IMR-90 (cell line): Measurements from ENCODE around the gene C1QL4. TPM values are rescaled to one million over a fixed set of nuclear protein-coding genes. Genes with fewer than 3 reads are reported as not detected.

Experiments used
- ATAC-seq: fragments of 200-7000 bp; cut with Tn5 transposase; 2 replicates; pipeline ENCODE4 v1.9.1; 2020; ENCODE audit warnings: low read depth, mild to moderate bottlenecking, moderate library complexity
- BruUV-seq: library from RNA; stranded (reverse); fragments of 400-500 nt; replicated peaks from 2 replicates; lab custom pipeline; 2021; lab: Mats Ljungman, UMichigan
- CTCF ChIA-PET: fragments of 300-600 bp; formaldehyde crosslinking; extraction: SDS; loops from one replicate; lab custom pipeline; 2021; ENCODE audit warnings: antibody characterized with exemption; lab: Yijun Ruan, JAX
- POLR2A ChIA-PET: fragments of 300-600 bp; sonication (Branson Sonifier 250); formaldehyde crosslinking; loops from one replicate; lab custom pipeline; 2022; ENCODE audit warnings: antibody characterized with exemption; ENCODE audit not compliant: unreplicated experiment; lab: Charles Lee
- DNase-seq: peaks from one replicate; pipeline ENCODE4 v3.0.0; 2013
- H2AFZ ChIP-seq: replicated peaks from 2 replicates; pipeline ENCODE3; 2013; ENCODE audit warnings: low read length, mild to moderate bottlenecking; ENCODE audit not compliant: poor library complexity
- H2AK5ac ChIP-seq: 2 replicates; pipeline ENCODE4 v1.6.1; 2013; ENCODE audit warnings: low read depth, low read length, inconsistent platforms
- H2AK9ac ChIP-seq: replicated peaks from 2 replicates; pipeline ENCODE3; 2013; ENCODE audit warnings: mild to moderate bottlenecking, low read depth, low read length, moderate library complexity; ENCODE audit not compliant: poor library complexity
- H2BK120ac ChIP-seq: 2 replicates; pipeline ENCODE4 v1.6.1; 2013; ENCODE audit warnings: low read depth, low read length, inconsistent platforms
- H2BK15ac ChIP-seq: 3 replicates; pipeline ENCODE4 v1.6.1; 2013; ENCODE audit warnings: low read depth, low read length, inconsistent platforms
- H2BK20ac ChIP-seq: 2 replicates; pipeline ENCODE4 v1.6.1; 2013; ENCODE audit warnings: low read depth, mild to moderate bottlenecking, inconsistent platforms, low read length, moderate library complexity
- H2BK5ac ChIP-seq: 2 replicates; pipeline ENCODE4 v1.6.1; 2013; ENCODE audit warnings: mild to moderate bottlenecking, low read depth, low read length, inconsistent platforms; ENCODE audit not compliant: poor library complexity, severe bottlenecking
- H3K14ac ChIP-seq: replicated peaks from 2 replicates; pipeline ENCODE4 v1.6.1; 2013; ENCODE audit warnings: low read depth, low read length, inconsistent platforms
- H3K18ac ChIP-seq: 2 replicates; pipeline ENCODE4 v1.6.1; 2013; ENCODE audit warnings: low read depth, low read length, control low read depth
- H3K23ac ChIP-seq: 2 replicates; pipeline ENCODE4 v1.6.1; 2013; ENCODE audit warnings: low read depth, low read length, inconsistent platforms
- H3K27ac ChIP-seq: 2 replicates; pipeline ENCODE4 v1.5.1; 2013; ENCODE audit warnings: mild to moderate bottlenecking, control low read depth, low read length; ENCODE audit not compliant: insufficient read depth
- H3K27me3 ChIP-seq: 2 replicates; pipeline ENCODE4 v1.6.1; 2013; ENCODE audit warnings: low read length; ENCODE audit not compliant: control insufficient read depth, insufficient read depth
- H3K36me3 ChIP-seq: 2 replicates; pipeline ENCODE4 v1.6.1; 2013; ENCODE audit warnings: low read length, mixed read lengths; ENCODE audit not compliant: control insufficient read depth, insufficient read depth
- H3K4ac ChIP-seq: 2 replicates; pipeline ENCODE4 v1.6.1; 2013; ENCODE audit warnings: low read depth, low read length, inconsistent platforms
- H3K4me1 ChIP-seq: 2 replicates; pipeline ENCODE4 v1.6.1; 2013; ENCODE audit warnings: low read length, mixed read lengths; ENCODE audit not compliant: control insufficient read depth, insufficient read depth
- H3K4me2 ChIP-seq: 2 replicates; pipeline ENCODE4 v1.6.1; 2013; ENCODE audit warnings: low read depth, mild to moderate bottlenecking, control low read depth, low read length, moderate library complexity
- H3K4me3 ChIP-seq: 2 replicates; pipeline ENCODE4 v1.5.1; 2013; ENCODE audit warnings: low read depth, mild to moderate bottlenecking, control low read depth, low read length, moderate library complexity; ENCODE audit not compliant: insufficient read depth
- H3K56ac ChIP-seq: 2 replicates; pipeline ENCODE4 v1.6.1; 2013; ENCODE audit warnings: low read length, inconsistent platforms; ENCODE audit not compliant: insufficient read depth; ENCODE audit errors: extremely low read depth
- H3K79me1 ChIP-seq, 2 experiments: 2 replicates each; pipeline ENCODE4 v1.6.1; 2013; ENCODE audit warnings: low read length in 2 of 2, inconsistent platforms in 1 of 2, low read depth in 1 of 2
- H3K9ac ChIP-seq: 2 replicates; pipeline ENCODE4 v1.6.1; 2013; ENCODE audit warnings: low read depth, low read length, control low read depth
- H3K9me1 ChIP-seq: 2 replicates; pipeline ENCODE4 v1.6.1; 2013; ENCODE audit warnings: low read length, inconsistent platforms; ENCODE audit not compliant: insufficient read depth
- H3K9me3 ChIP-seq: 2 replicates; pipeline ENCODE4 v1.6.1; 2013; ENCODE audit warnings: low read length; ENCODE audit not compliant: control insufficient read depth, insufficient read depth
- H4K20me1 ChIP-seq: 2 replicates; pipeline ENCODE4 v1.6.1; 2013; ENCODE audit warnings: low read length, inconsistent platforms; ENCODE audit not compliant: insufficient read depth
- H4K5ac ChIP-seq: 2 replicates; pipeline ENCODE4 v1.6.1; 2013; ENCODE audit warnings: mild to moderate bottlenecking, low read depth, low read length, control low read depth
- H4K8ac ChIP-seq, 2 experiments: 2 replicates each; pipeline ENCODE4 v1.6.1; 2013; ENCODE audit warnings: low read depth in 2 of 2, low read length in 2 of 2, control low read depth in 1 of 2, inconsistent platforms in 1 of 2
- H4K91ac ChIP-seq: 2 replicates; pipeline ENCODE4 v1.6.1; 2013; ENCODE audit warnings: low read depth, low read length, inconsistent platforms; ENCODE audit not compliant: insufficient read depth
- BHLHE40 ChIP-seq: fragments of 150-350 bp; IDR thresholded peaks from 2 replicates; pipeline ENCODE4 v1.6.1; 2016; ENCODE audit warnings: mild to moderate bottlenecking, low read depth, low read length
- CEBPB ChIP-seq: IDR thresholded peaks from 2 replicates; pipeline ENCODE4 v1.6.1; 2012; ENCODE audit warnings: low read depth, low read length, improper control_type of control experiment
- CHD1 ChIP-seq: IDR thresholded peaks from 2 replicates; pipeline ENCODE4 v1.6.1; 2012; ENCODE audit warnings: low read depth, low read length, improper control_type of control experiment
- FOS ChIP-seq: fragments of 150-350 bp; IDR thresholded peaks from 2 replicates; pipeline ENCODE4 v1.6.1; 2016; ENCODE audit warnings: low read depth, low read length
- MAFK ChIP-seq: IDR thresholded peaks from 2 replicates; pipeline ENCODE4 v1.6.1; 2012; ENCODE audit warnings: low read depth, low read length, improper control_type of control experiment
- MAZ ChIP-seq: IDR thresholded peaks from 2 replicates; pipeline ENCODE4 v1.6.1; 2012; ENCODE audit warnings: low read depth, mild to moderate bottlenecking, low read length, improper control_type of control experiment, moderate library complexity, borderline replicate concordance
- MXI1 ChIP-seq: IDR thresholded peaks from 2 replicates; pipeline ENCODE4 v1.6.1; 2012; ENCODE audit warnings: low read depth, mild to moderate bottlenecking, low read length, moderate library complexity, borderline replicate concordance
- NFE2L2 ChIP-seq: fragments of 150-350 bp; IDR thresholded peaks from 2 replicates; pipeline ENCODE4 v1.6.1; 2016; ENCODE audit warnings: low read depth, mild to moderate bottlenecking, low read length
- RAD21 ChIP-seq: IDR thresholded peaks from 2 replicates; pipeline ENCODE4 v1.6.1; 2012; ENCODE audit warnings: low read length, improper control_type of control experiment
- SMC3 ChIP-seq: fragments of 150-350 bp; IDR thresholded peaks from 2 replicates; pipeline ENCODE4 v1.6.1; 2016; ENCODE audit warnings: low read depth, mild to moderate bottlenecking, antibody characterized with exemption, low read length, moderate library complexity
- WGBS, 2 experiments: methylation state at CpG; one replicate each; pipeline versions ENCODE4 v1.1.5 to v1.1.7; 2013; ENCODE audit warnings: missing lambda C conversion rate in 2 of 2; ENCODE audit not compliant: insufficient read length in 1 of 2; ENCODE audit errors: extremely low coverage in 2 of 2; 5-methylcytosine and 5-hydroxymethylcytosine counted together
- dilution Hi-C: fragments of 300-500 bp; cut with HindIII; formaldehyde crosslinking; loops from one replicate; pipeline ENCODE4 v1.14.3; 2018; ENCODE audit warnings: low sequenced_read_pairs; ENCODE audit not compliant: unreplicated experiment
- in situ Hi-C: fragments of 300-500 bp; cut with MboI; formaldehyde crosslinking; loops from 3 replicates; pipeline ENCODE4 v1.14.3; 2019; ENCODE audit warnings: low sequenced_read_pairs, inconsistent platforms, mixed read lengths
- intact Hi-C: fragments of 100-400 bp; cut with micrococcal nuclease; formaldehyde crosslinking; loops from 2 replicates; pipeline ENCODE4 v1.10.0; 2022
- polyA plus RNA-seq, 3 experiments: library from polyadenylated mRNA; depleted of rRNA; stranded (reverse); fragments of >200 nt; gene quantifications; 2 replicates each; pipeline ENCODE4 v1.2.3, GENCODE V29; 2012; ENCODE audit warnings: low replicate concordance in 1 of 3
- total RNA-seq: library from RNA; depleted of rRNA; stranded (reverse); fragments of >200 nt; gene quantifications from 2 replicates; pipeline ENCODE4 v1.2.3, GENCODE V29; 2012
- TF ChIP-seq, protein P1 (sequence below): fragments of 150-350 bp; IDR thresholded peaks from 2 replicates; pipeline ENCODE4 v1.6.1; 2017; ENCODE audit warnings: mild to moderate bottlenecking, antibody characterized with exemption, low read length, low read depth
- TF ChIP-seq, protein P2 (sequence below): fragments of 150-350 bp; IDR thresholded peaks from 2 replicates; pipeline ENCODE4 v1.6.1; 2016; ENCODE audit warnings: low read depth, mild to moderate bottlenecking, low read length, moderate library complexity, borderline replicate concordance
- TF ChIP-seq, protein P3 (sequence below): conservative IDR thresholded peaks from 2 replicates; pipeline ENCODE4 v1.5.1; 2012; ENCODE audit warnings: mild to moderate bottlenecking, low read depth, low read length, improper control_type of control experiment

The C1QL4 gene
- total and polyA plus RNA-seq, 2 of the 4 experiments (the other 2 are of a cell fraction), result 0.18 to 0.46 TPM

DNA sequence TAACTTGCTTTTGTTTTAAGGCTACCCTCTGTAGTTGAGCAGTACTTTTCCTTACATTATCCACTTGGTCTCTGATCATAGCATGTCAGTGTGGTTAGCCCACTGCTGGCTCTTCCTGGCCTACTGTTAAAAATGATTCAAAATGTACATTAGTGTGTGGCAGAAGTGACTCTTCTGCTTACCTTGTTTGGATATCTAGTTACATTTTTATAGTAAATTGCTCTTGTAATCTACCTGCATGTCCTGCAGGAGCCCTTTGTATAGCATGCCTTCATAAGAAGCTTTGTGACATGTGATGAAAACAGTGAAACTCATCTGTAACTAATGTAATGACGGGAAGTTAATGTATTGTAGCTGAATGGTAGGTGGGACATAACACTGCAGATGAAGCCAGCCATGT is 38.4 kb upstream of the C1QL4 start:
- H3K18ac ChIP-seq, result no peak overlapping the region
- H3K23ac ChIP-seq, result no peak overlapping the region
- no TSS peak for BruUV-seq
- no peak overlapping the region for H4K5ac ChIP-seq
- H3K79me1 ChIP-seq, result peaks cover 0 to 71% of the 10 kb centered on the region in 2 experiments; a peak in 2 of 4 replicates
- no peak overlapping the region for H3K14ac ChIP-seq
- CTCF ChIA-PET, result no interaction called here
- no peak overlapping the region for H3K27ac ChIP-seq
- no peak overlapping the region for H3K9ac ChIP-seq
- H3K36me3 ChIP-seq, result peaks cover 4% of the 10 kb centered on the region
- no peak for TF ChIP-seq FOS
- no peak for TF ChIP-seq MAZ
- no peak for TF ChIP-seq CEBPB
- no peak for TF ChIP-seq SMC3
- TF ChIP-seq CHD1, result no peak
- no peak for TF ChIP-seq BHLHE40
- TF ChIP-seq, protein P1, sequence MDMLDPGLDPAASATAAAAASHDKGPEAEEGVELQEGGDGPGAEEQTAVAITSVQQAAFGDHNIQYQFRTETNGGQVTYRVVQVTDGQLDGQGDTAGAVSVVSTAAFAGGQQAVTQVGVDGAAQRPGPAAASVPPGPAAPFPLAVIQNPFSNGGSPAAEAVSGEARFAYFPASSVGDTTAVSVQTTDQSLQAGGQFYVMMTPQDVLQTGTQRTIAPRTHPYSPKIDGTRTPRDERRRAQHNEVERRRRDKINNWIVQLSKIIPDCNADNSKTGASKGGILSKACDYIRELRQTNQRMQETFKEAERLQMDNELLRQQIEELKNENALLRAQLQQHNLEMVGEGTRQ, result no peak
- TF ChIP-seq RAD21, result no peak
- TF ChIP-seq MAFK, result no peak
- TF ChIP-seq, protein P2, sequence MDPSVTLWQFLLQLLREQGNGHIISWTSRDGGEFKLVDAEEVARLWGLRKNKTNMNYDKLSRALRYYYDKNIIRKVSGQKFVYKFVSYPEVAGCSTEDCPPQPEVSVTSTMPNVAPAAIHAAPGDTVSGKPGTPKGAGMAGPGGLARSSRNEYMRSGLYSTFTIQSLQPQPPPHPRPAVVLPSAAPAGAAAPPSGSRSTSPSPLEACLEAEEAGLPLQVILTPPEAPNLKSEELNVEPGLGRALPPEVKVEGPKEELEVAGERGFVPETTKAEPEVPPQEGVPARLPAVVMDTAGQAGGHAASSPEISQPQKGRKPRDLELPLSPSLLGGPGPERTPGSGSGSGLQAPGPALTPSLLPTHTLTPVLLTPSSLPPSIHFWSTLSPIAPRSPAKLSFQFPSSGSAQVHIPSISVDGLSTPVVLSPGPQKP, result no peak
- no peak for TF ChIP-seq NFE2L2
- TF ChIP-seq, protein P3, sequence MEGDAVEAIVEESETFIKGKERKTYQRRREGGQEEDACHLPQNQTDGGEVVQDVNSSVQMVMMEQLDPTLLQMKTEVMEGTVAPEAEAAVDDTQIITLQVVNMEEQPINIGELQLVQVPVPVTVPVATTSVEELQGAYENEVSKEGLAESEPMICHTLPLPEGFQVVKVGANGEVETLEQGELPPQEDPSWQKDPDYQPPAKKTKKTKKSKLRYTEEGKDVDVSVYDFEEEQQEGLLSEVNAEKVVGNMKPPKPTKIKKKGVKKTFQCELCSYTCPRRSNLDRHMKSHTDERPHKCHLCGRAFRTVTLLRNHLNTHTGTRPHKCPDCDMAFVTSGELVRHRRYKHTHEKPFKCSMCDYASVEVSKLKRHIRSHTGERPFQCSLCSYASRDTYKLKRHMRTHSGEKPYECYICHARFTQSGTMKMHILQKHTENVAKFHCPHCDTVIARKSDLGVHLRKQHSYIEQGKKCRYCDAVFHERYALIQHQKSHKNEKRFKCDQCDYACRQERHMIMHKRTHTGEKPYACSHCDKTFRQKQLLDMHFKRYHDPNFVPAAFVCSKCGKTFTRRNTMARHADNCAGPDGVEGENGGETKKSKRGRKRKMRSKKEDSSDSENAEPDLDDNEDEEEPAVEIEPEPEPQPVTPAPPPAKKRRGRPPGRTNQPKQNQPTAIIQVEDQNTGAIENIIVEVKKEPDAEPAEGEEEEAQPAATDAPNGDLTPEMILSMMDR, result no peak
- TF ChIP-seq MXI1, result no peak
- no peak overlapping the region for H3K4me3 ChIP-seq
- no peak overlapping the region for H4K8ac ChIP-seq
- no peaks in the 10 kb centered on the region for H3K9me3 ChIP-seq
- H3K9me1 ChIP-seq, result peaks cover 4% of the 10 kb centered on the region; the same call in 1 of the 2 replicates
- ATAC-seq (no peak), DNase-seq (no peak)
- in situ Hi-C loops, result no loop called here
- H2AFZ ChIP-seq, result no peak overlapping the region
- no peak overlapping the region for H2BK120ac ChIP-seq
- dilution Hi-C loops, result no loop called here
- H4K20me1 ChIP-seq, result peaks cover 66% of the 10 kb centered on the region
- H2BK5ac ChIP-seq, result no peak overlapping the region
- 100% methylated on average over 1 of the region's 1 CpG; no CpG with 5 or more reads in 1 of the 2 experiments for WGBS, 2 experiments
- H3K4me1 ChIP-seq, result no peaks in the 10 kb centered on the region; the same call in 1 of the 2 replicates
- H4K91ac ChIP-seq, result no peak overlapping the region
- no peak overlapping the region for H2BK20ac ChIP-seq
- no peaks in the 10 kb centered on the region for H3K27me3 ChIP-seq
- no peak overlapping the region for H3K56ac ChIP-seq
- H2AK5ac ChIP-seq, result no peak overlapping the region
- no peak overlapping the region for H3K4ac ChIP-seq
- intact Hi-C loops, result no loop called here
- POLR2A ChIA-PET, result no interaction called here
- H2AK9ac ChIP-seq, result no peak overlapping the region
- no peak overlapping the region for H3K4me2 ChIP-seq
- H2BK15ac ChIP-seq, result no peak overlapping the region
